Muscle of arm (tissue), 12 donors: ENCODE measurements around the gene CDH4. TPM values are rescaled to one million over a fixed set of nuclear protein-coding genes. Genes with fewer than 3 reads are reported as not detected.

Source experiments
- DNase-seq: peaks from one replicate; pipeline ENCODE4 v3.0.0-alpha.2; 2013
- polyA plus RNA-seq, 12 donors: library from polyadenylated mRNA; unstranded; fragments of 120-200 nt; gene quantifications; one replicate each; pipeline ENCODE4 v1.2.1, GENCODE V29; 2013; ENCODE audit not compliant: insufficient read length in 12 of 12

The CDH4 gene
- polyA plus RNA-seq, 12 donors: 0.79 to 1.4 (median 1.0) TPM; not detected in 2

DNA sequence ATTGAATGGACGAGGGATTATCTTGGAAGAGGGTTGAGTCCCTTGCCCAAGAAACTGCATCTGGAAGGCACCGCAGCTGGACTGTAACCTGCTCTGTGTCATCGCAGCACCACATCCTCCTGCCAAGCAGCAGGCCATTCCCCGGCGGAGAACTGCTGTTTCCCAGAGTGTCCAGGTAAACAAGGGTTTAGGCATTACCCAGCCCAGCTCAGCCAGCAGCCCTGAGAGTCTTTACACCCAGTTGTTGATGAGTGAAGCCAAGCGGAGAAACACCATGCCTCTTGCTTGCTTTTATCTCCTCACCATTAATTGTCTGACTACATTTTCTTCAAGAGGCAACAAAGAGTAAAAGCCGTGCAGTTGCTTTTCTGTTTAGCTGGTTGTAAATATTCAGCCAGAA is 104.1 kb downstream of the CDH4 start:
- DNase-seq: no peak

DNA sequence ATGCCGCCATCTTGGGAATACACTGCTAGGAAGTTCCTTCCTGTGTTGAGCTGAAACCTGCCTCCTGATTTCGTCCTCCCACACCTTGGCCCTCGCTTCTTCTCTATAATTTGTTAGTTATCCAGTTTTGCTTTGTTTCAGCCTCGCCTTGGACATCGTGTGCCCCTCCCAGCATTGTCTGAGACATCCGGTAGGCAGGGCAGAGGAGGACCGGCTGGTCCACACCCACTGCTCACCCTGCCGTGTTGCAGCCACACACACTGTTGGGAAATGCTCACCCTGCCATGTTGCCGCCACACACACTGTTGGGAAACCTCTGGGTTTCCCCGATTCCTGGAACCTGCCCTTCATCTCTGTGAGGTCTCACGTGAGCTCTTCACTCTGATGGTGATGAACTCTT is 105.1 kb downstream of the CDH4 start:
- DNase-seq: no peak

DNA sequence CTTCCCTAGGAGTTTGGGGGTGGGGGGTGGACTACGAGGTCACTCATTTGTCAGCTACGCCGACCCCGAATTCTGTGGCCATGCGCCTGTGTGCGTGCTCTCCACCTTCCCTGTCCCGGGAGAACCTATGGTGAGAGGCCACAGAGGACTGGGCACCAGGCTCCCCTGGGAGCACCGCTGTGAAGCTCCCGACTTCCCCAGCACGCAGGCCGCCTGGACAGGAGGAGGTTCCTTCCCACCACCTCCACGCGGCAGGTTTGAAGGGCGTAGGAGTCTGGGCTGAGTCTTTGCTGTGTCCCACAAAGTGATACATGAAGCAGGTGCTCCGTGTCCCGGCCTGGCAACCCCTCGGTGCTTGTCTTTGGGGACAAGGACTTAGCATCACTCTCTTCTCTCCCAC is 107.2 kb downstream of the CDH4 start:
- no peak for DNase-seq

DNA sequence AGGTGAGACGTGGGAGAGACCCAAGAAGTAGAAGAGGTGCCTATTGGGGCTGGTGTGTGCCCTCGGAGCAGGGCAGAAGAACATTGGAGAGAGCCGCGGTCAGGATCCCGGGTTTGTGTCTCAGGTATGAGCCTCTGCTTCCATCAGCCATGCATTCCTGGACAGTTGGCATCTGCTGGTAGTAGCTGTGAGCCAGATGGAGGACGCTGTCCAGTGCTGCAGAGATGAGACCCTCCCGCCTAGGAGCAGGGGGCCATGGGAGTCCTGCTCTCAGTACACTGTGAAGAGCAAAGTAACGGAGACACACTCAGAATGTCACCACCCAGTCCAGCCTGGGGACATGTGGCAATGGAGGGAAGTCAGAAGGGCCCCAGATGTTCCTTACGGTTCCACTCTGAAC is 108.2 kb downstream of the CDH4 start:
- no peak for DNase-seq

DNA sequence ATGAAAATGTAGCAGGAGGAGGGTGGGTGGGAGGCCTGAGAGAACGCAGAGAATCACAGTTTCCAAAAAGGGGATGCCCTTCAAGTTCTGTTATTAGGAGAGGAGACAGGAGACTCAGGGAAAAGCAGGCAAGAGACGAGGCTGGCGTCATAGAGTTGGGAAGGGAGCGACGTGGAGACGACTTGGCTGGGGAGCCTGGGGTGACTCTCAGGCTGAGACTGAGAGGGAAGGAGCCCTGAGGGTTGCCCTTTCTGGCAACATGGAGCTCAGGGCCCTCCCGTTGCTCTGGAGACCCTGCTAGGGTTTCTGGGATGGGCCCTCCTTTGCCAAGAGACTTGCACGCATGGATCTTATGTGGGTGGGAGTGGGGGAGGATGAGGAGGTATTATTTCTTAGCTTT is 108.9 kb downstream of the CDH4 start:
- no peak for DNase-seq

DNA sequence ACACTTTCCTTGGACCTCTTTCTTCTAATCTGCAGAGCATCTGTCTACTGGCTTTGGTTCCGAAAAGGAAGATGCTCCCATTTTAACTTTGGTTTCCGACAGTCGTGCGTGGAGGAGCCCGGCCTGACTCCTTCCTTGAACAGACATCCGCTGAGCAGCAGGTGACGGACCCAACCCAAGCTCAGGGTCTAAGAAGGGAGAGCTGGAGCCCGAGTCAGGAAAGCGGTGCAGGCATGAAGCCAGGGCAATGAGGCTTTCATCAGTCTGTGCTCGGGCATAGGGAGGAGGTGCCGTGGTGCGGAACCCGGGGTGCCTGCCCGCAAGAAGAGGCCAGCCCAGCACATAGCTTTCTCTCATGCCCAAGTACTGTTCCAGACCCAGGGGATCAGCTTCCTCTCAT is 109.4 kb downstream of the CDH4 start:
- no peak for DNase-seq

DNA sequence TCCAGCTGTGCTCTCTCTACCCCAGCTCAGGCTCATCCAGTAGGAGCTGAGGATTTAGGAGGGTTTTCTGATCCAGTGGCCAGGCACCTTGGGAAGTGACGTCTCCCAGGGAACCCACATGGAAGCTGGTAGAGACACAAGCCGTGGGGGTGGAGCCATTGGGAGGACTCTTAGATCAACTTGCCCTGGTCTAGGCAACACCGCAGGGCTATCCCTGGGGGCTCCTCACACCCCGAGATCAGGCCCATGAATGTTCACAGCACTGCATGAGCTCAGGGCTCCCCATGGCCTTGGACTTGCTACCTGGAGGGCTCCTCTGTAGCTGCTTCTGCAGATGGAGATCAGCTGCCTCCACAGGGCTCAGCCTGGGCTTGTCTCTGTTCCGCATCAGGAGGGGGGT is 112.1 kb downstream of the CDH4 start:
- no peak for DNase-seq

DNA sequence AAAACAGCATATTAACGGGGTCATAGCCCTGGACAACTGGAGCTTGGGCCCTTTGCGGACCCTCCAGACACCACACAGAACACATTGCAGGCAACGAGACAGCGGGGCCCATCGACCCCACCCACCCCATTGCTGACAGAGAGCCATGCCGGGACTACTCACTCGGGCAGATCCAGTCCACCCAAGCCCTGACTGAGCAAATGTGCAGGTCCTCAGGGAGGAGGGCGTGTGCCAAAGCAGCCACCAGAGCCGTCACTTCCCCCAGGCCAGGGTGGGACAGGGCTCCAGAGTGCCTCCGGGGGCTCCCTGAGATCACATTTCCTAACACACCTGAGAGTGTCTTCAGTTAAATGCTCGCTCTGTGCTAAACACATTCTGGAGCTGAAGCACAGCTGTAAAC is 114.9 kb downstream of the CDH4 start:
- no peak for DNase-seq

DNA sequence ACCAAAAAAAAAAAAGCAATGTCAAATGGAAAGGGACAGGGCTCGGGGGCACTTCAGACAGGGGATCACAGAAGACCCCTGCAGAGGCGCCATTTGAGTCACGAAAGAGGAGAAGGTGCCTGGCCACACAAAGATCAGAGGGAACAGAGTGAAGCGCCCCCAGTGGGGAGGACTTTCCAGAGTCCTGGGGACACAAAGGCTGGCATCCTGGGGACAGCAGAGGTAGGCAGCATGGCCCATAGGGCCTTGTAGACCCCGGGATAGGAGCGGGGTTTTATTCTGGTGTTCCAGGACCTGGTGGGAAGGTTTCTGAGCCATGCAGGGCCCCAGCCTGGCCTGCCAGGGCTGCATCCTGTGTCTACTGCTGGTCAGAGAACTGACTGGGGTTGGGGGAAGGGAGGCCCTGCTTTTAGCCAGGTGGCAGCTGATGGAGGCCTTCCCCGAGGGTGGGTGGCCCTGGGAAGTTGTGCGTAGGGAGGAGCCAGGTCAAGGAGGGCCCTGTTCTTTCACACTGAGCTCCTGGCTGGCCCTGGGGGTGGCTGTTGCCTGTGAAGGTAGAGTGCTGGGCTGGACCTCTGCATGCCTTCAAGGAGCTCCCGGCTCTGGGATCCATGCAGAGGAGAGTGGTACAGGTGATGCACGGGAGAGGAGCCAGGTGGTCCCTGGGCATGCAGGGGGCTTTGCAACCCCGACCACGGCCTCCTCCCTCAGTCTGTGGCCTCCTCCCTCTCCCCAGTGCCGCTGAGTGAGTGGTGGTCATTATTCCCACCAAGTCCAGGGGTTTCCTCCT is 117.9 kb downstream of the CDH4 start:
- no peak for DNase-seq

DNA sequence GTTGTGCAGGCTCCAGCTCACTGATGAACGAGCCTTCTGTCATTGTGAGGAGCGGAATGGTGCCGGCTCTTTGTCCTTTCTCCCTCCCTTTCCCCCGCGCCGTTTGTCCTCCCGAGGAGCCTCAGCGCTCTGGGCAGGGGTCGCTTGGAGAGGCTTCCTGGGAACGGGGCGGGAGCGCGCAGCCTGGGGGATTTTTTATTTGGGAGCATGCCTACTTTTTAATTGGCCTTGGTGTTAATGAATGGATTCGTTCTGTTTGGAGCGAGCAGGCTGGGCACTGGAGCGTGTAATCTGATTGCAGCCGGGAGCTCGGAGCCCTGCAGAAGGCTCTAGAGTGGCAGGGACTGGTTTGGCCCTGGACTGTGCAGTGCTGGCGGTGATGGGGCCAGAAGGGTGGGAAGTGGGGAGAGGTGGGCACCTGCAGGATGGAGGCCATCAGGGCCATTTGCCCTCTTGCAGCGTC is 118.8 kb downstream of the CDH4 start:
- no peak for DNase-seq

DNA sequence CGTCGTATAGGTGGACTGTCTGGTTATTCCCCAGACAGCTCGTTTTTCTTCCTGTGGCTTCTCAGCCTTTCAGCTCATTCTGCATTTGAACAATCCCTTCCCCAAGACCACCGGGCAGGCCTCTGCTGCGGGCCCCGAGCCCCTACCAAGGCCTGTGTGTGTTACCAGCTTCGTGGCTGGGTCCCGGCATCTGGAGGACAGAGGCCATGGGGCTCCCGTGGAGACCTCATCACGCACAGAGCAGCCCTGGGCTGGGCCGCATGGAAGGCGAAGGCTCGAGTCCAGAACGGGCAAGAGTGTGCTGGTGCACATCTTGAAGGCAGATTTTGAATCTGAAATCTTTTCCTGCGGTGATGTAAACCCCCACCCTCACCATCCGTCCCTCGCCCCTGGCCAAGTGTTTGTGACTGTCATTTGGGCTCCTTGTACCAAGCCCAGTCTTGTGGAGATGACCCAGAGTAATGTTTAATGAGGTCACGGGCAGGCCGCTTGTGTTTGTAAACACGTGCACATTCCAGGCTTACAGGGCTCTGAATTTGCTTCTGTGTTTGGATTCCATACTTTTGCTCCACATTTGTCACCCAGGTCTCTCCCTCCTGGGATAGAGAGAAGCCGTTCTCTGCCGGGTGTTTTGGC is 119.6 kb downstream of the CDH4 start:
- no peak for DNase-seq

DNA sequence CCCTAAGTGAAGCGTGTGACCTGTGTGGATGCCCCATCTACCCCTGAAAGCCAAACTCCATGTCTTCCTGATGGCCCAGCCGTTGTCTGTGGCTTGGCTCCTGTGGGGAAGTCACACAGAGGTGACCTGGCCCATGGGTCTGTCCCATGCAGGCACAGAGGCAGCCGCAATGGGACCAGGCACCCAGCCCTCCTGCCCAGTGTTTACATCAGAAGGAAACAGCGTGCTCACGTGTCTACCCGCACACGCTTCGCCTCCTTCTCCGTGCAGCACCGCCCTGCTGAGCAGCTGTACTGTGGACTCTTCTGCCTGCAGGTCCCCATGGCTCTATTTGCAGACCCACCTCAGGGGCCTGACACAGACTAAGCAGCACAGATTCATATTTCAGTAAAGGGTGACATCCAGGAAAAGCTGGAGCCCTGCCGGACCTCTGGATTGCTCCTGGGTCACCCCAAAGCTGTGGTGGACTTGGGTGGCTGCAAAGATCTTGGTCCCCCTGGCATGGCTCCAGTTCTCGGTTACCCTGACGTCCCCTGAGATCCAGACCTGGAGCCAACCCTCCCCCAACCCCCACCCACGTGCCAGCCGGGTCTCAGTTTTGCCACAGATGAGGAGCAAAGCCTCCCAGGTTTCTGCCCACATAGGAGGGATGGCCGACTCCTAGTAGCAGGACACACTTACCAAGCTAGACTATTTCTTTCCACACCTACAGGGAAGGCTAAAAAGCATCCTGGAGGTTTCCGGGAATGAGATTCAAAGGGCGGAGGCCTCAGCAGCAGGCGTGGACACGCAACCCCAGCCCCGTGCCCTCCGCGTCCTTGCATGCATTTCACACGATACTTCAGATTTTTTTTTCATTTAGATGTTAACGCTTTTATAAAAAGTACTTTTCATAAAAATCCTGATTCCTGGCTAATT is 120.3 kb downstream of the CDH4 start:
- no peak for DNase-seq

DNA sequence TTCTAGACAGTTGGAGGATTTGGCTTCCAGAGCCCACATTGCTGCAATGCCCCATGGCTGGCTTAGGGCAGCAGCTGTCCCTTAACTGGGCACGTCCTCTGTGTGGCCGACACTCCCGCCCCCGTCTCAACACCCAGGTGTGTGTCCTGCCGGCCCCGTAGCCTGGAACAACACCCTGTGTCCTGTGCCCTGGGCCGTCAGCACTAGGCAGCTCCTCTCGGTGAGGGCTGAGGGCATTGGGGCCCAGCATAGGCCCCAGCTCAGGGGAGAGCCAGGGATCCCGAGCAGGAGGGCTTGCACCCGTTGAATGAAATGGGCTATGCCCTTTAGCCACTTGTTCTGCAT is 121.0 kb downstream of the CDH4 start:
- no peak for DNase-seq

DNA sequence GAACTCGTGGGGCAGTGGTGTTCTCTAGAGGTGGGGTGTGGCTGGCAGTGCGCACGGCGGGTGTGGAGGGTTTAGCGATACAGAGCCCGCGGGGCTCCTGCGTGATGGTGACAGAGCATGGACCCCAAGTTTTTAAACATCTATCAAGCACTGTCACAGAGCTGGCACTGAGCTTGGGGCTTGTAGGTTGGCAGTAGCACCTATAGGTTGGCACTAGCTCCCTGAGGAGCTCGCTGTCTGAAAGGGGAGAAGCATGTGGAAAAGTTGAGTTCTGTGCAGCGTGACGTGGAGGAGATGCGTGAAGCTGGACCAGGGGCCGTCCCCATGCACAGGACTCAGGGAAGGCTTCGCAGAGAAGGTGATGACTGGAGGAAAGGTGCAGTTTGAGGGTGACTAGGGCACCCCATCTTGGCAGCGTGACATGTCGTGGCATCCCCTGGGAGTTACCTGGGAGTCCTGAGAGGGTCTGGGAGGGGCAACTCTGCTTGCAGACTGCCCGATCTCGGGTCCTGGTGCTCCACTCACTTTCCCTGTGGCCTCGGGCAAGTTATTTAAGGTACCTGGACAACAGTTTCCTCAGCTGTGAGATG is 122.0 kb downstream of the CDH4 start:
- DNase-seq: no peak

DNA sequence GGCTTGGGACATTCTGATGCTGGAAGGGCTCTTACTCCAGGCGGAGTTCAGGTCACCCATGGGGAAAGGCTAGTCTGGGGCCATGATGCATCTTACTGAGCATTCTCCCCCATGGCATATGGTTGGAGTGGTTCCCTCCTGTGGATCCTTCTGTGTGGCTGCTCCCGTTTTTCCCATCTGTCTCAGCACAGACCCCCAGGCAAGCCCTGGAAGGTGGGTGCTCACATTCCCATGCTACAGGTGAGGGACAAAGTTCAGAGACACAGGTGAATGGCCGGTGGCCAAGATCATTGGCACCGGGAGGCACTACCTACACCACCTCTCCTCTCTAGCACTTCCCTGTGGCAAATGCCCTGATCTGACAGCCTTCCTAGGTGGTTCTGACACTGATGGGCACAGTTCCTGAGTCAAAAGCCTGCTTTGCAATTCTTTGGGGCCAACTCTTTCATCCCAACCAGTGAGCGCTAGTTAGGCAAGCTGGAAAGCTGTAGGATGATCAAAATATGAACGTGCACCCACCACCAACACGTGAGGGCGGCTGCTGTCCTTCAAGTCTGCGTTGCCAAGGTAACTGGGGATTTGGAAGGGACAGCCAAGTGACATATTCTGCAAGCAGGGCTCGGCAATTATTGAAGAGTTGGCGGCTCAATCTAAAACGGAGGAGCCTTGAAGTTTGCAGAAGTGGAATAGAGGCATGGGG is 124.6 kb downstream of the CDH4 start:
- DNase-seq: no peak

DNA sequence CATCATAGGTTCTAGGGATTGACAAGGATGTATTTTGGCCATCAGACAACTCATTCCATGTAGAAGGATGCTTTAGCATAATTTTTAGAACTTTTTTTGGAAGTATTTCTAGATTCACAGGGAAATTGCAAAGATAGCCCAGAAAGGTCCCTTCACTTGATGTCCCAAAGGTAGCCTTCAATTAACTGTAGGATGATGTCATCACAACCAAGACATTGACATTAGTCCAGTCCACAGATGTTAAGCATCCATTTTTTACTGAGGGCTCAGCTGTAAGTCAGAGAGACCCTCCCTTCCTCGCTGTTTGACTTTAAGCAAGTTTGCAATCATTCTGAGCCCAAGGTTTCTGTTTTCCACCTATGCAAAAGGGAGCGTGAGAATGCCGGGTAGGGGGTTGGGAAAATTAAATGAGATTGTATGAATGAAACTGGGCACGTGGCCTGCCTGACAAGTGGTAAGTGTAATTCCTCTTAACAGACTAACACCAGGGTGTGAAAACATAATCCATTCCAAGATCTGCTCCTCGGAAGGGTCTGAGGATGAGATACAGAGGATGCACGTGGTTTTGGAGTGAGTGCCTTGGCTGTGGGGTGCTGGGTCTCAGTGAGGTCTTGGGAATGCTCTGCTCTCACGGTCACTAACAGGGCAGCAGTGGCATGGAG is 126.8 kb downstream of the CDH4 start:
- no peak for DNase-seq

DNA sequence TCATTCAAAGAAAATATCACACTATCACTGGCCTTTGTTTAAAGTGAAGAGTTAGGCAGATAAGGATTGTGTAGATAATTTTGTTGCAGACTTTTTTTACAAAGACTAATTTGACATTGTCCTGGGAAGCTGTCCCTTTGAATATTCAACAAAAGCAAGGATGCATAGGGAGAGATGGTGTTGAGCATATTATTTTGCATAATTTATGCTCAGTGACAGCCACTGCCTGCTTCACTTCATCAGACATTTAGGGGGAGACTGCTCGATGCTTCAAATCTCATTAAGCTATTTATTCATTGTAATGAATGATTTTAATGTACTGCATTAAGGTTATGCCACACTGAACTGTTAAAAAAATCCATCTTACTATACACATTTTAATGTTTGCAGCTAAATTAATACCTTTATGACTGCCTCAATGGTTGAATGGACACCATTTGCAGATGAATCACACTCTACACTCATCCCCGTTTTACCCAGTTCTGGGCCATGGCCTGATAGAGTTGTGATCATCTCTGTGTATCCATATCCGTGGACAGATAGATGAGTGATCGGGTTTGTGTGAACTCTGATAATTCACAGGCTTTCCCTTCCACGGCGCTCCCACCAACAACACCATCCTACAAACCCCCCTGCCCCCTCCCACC is 128.0 kb downstream of the CDH4 start:
- no peak for DNase-seq

DNA sequence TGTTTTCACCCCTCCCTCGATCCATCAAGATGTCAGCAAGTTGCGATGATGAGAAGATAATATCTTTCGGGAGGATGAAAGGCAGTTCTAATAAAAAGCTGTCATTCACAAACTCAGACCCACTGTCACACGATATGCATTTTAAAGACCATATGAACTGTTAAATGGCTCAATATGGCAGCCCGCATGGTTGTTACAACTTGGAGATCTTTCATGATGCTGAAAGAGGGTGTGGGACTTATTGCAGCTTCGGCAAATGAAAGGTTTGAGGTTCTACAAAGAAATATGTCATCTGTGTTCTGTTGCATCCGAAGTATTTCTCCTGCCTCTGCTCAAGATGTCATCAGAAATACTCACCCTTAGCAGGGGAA is 128.5 kb downstream of the CDH4 start:
- no peak for DNase-seq

DNA sequence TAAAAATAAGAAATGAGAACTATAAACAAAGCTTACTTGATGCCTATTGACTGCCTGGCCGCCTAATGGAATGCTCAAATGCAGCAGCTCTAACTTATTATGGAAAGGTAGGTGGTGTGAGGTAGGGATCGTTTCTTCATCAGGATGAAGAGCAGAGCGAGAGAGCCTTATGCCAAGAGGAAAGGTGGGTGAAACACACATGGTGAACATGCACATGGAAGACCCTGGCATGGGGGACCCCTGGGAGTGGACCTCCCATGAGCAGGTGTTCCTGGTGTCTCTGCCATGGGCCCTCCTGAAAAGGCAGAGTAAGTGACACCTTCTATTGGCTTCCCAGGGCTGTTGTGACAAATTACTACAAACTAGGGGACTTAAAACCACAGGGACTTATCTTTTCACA is 130.1 kb downstream of the CDH4 start:
- DNase-seq: no peak

DNA sequence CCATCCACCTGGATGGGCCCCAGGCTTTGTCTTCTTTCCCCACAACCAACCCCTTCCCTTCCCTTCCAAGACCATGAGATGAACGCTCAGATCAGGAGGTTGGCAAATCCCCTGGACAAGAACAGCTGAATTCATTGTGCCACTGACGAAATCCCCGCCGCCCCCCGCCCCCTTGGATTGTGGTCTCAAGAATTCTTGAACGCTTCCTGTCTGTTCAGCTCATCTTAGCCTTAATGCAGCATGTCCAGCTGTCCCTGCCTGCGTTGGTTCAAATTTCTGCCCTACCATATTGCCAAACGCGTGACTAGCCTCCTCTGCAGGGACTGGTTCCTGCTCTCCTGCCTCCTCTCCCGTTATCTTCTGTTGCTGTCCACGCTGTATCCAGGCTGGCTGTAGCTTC is 133.2 kb downstream of the CDH4 start:
- no peak for DNase-seq

DNA sequence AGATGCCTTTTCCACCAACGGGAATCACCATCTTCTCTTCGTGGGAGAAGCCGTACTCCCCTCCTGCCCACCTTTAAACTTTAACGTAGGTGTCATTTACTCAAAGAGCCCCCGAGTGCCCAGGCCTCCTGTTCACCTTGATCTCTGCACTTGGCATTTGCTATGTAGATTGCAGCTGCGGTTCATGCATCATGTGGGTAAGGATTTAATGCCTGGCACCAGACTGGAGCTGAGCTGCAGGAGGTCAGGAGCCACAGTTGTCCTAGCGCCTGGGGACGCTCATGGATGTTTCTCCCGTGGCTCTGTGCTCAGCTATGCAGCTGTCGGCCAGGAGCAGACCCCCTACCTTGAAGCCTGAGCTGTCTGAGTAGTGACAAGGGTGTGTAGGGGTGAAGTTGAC is 133.7 kb downstream of the CDH4 start:
- no peak for DNase-seq
